ENCODE measurements around the gene RPL13A. TPM values are rescaled to one million over a fixed set of nuclear protein-coding genes. Genes with fewer than 3 reads are reported as not detected.

RPL13A gene
- total RNA-seq, 8 experiments from 2014 or later, result 2,225 to 4,117 (median 3,221) TPM

GRCh38 chr19:49491030-49491803, 3.8 kb downstream of the RPL13A start:
- peaks cover 13 to 17% of the 10 kb centered on the region in 2 donors for H3K4me1 ChIP-seq (replicated peaks in 1 of 2)
- H3K27ac ChIP-seq, result no peak overlapping the region
- H3K4me3 ChIP-seq, result no peak overlapping the region
- in situ Hi-C loops (cut with MboI; ENCODE audit: low pct_unique_long_range_greater_than_20kb in 2 of 9, low sequenced_read_pairs in 9 of 9, unreplicated experiment in 9 of 9), result no loop called here
- 96 to 100% (median 100%) methylated on average over 1 to 9 of the region's 17 CpGs; no CpG with 5 or more reads in 4 of the 10 experiments for WGBS, 10 experiments
- no peak for ATAC-seq (replicated peaks in 6 of 8)

GRCh38 chr19:49491804-49492572, 4.6 kb downstream of the RPL13A start:
- no peak overlapping the region for H3K27ac ChIP-seq
- no peak for ATAC-seq (replicated peaks in 6 of 8)
- in situ Hi-C loops (cut with MboI; ENCODE audit: low pct_unique_long_range_greater_than_20kb in 2 of 9, low sequenced_read_pairs in 9 of 9, unreplicated experiment in 9 of 9), result no loop called here
- no peak overlapping the region for H3K4me3 ChIP-seq
- 50 to 100% (median 86%) methylated on average over 1 to 5 of the region's 7 CpGs; no CpG with 5 or more reads in 1 of the 10 experiments for WGBS, 10 experiments
- H3K4me1 ChIP-seq (replicated peaks in 1 of 2), result peaks cover 13 to 16% of the 10 kb centered on the region in 2 donors

GRCh38 chr19:49492573-49493405, 5.4 kb downstream of the RPL13A start:
- in situ Hi-C loops (cut with MboI; ENCODE audit: low pct_unique_long_range_greater_than_20kb in 2 of 9, low sequenced_read_pairs in 9 of 9, unreplicated experiment in 9 of 9), result no loop called here
- 57 to 100% (median 88%) methylated on average over 1 to 11 of the region's 12 CpGs; no CpG with 5 or more reads in 2 of the 10 experiments for WGBS, 10 experiments
- ATAC-seq (replicated peaks in 6 of 8), result peak in 2 of 8 experiments; percentile 0 to 1
- no peak overlapping the region for H3K27ac ChIP-seq
- H3K4me1 ChIP-seq (replicated peaks in 1 of 2), result peaks cover 18 to 24% of the 10 kb centered on the region in 2 donors
- no peak overlapping the region for H3K4me3 ChIP-seq

GRCh38 chr19:49496574-49497008, 9.2 kb downstream of the RPL13A start:
- H3K27ac ChIP-seq, result peak overlapping the region; percentile 91 to 93
- ATAC-seq (replicated peaks in 6 of 8), result no peak
- 0 to 8% (median 0%) methylated on average over 1 to 10 of the region's 11 CpGs; no CpG with 5 or more reads in 1 of the 10 experiments for WGBS, 10 experiments
- in situ Hi-C loops (cut with MboI; ENCODE audit: low pct_unique_long_range_greater_than_20kb in 2 of 9, low sequenced_read_pairs in 9 of 9, unreplicated experiment in 9 of 9), result no loop called here
- H3K4me3 ChIP-seq, result peak overlapping the region; percentile 84 to 96 (median 92)
- H3K4me1 ChIP-seq (replicated peaks in 1 of 2), result peaks cover 15 to 20% of the 10 kb centered on the region in 2 donors

- peak overlapping the region; percentile 84 to 96 (median 92) for H3K4me3 ChIP-seq
- WGBS, 10 experiments, result 0 to 28% (median 19%) methylated on average over 1 to 20 of the region's 22 CpGs; no CpG with 5 or more reads in 4 of the 10 experiments
- H3K4me1 ChIP-seq (replicated peaks in 1 of 2), result peaks cover 15 to 20% of the 10 kb centered on the region in 2 donors
- peak overlapping the region; percentile 91 to 93 for H3K27ac ChIP-seq
- no peak for ATAC-seq (replicated peaks in 6 of 8)
- in situ Hi-C loops (cut with MboI; ENCODE audit: low pct_unique_long_range_greater_than_20kb in 2 of 9, low sequenced_read_pairs in 9 of 9, unreplicated experiment in 9 of 9), result no loop called here
These were observed 9.8 kb downstream of the RPL13A start for GRCh38 chr19:49497047-49497788.

- H3K27ac ChIP-seq, result no peak overlapping the region
- in situ Hi-C loops (cut with MboI; ENCODE audit: low pct_unique_long_range_greater_than_20kb in 2 of 9, low sequenced_read_pairs in 9 of 9, unreplicated experiment in 9 of 9), result no loop called here
- 80 to 92% (median 85%) methylated on average over 1 to 9 of the region's 12 CpGs; no CpG with 5 or more reads in 4 of the 10 experiments for WGBS, 10 experiments
- peaks cover 15 to 20% of the 10 kb centered on the region in 2 donors for H3K4me1 ChIP-seq (replicated peaks in 1 of 2)
- H3K4me3 ChIP-seq, result peak overlapping the region in 3 of 5 donors; percentile 86 to 94 (median 92)
- ATAC-seq (replicated peaks in 6 of 8), result no peak
These were observed 10.3 kb downstream of the RPL13A start for GRCh38 chr19:49497789-49498103.

GRCh38 chr19:49498475-49498874, 11.1 kb downstream of the RPL13A start:
- Histone ChIP-seq H3K4me1 (replicated peaks in 1 of 2) (peaks cover 15 to 23% of the 10 kb centered on the region in 2 donors), H3K4me3 (no peak overlapping the region), H3K27ac (no peak overlapping the region)
- WGBS, 10 experiments, result 63 to 100% (median 90%) methylated on average over 1 to 5 of the region's 7 CpGs; no CpG with 5 or more reads in 2 of the 10 experiments
- ATAC-seq (replicated peaks in 6 of 8), result no peak
- in situ Hi-C loops (cut with MboI; ENCODE audit: low pct_unique_long_range_greater_than_20kb in 2 of 9, low sequenced_read_pairs in 9 of 9, unreplicated experiment in 9 of 9), result no loop called here

GRCh38 chr19:49499030-49499670, 11.7 kb downstream of the RPL13A start:
- ATAC-seq (replicated peaks in 6 of 8), result no peak
- in situ Hi-C loops (cut with MboI; ENCODE audit: low pct_unique_long_range_greater_than_20kb in 2 of 9, low sequenced_read_pairs in 9 of 9, unreplicated experiment in 9 of 9), result no loop called here
- H3K27ac ChIP-seq, result no peak overlapping the region
- H3K4me1 ChIP-seq (replicated peaks in 1 of 2), result peaks cover 15 to 25% of the 10 kb centered on the region in 2 donors
- H3K4me3 ChIP-seq, result no peak overlapping the region
- WGBS, 10 experiments, result 87 to 88% methylated on average over 2 to 3 of the region's 19 CpGs; no CpG with 5 or more reads in 8 of the 10 experiments

GRCh38 chr19:49502866-49503581, 15.6 kb downstream of the RPL13A start:
- peak; percentile 42 to 70 (median 62) for ATAC-seq (replicated peaks in 6 of 8)
- H3K4me1 ChIP-seq (replicated peaks in 1 of 2), result peaks cover 8 to 10% of the 10 kb centered on the region in 2 donors
- 0 to 79% (median 37%) methylated on average over 1 to 7 of the region's 14 CpGs for WGBS, 10 experiments
- H3K27ac ChIP-seq, result no peak overlapping the region
- H3K4me3 ChIP-seq, result no peak overlapping the region
- in situ Hi-C loops (cut with MboI; ENCODE audit: low pct_unique_long_range_greater_than_20kb in 2 of 9, low sequenced_read_pairs in 9 of 9, unreplicated experiment in 9 of 9), result no loop called here

- no peak overlapping the region for H3K27ac ChIP-seq
- in situ Hi-C loops (cut with MboI; ENCODE audit: low pct_unique_long_range_greater_than_20kb in 2 of 9, low sequenced_read_pairs in 9 of 9, unreplicated experiment in 9 of 9), result no loop called here
- 50 to 100% (median 80%) methylated on average over 1 to 8 of the region's 9 CpGs; no CpG with 5 or more reads in 4 of the 10 experiments for WGBS, 10 experiments
- H3K4me3 ChIP-seq, result no peak overlapping the region
- no peak for ATAC-seq (replicated peaks in 6 of 8)
- H3K4me1 ChIP-seq (replicated peaks in 1 of 2), result peaks cover 2 to 5% of the 10 kb centered on the region in 2 donors
These were observed 16.2 kb downstream of the RPL13A start for GRCh38 chr19:49503582-49503962.

GRCh38 chr19:49506575-49507105, 19.2 kb downstream of the RPL13A start:
- peaks cover 0 to 7% of the 10 kb centered on the region in 2 donors for H3K4me1 ChIP-seq (replicated peaks in 1 of 2)
- H3K4me3 ChIP-seq, result no peak overlapping the region
- H3K27ac ChIP-seq, result no peak overlapping the region
- in situ Hi-C loops (cut with MboI; ENCODE audit: low pct_unique_long_range_greater_than_20kb in 2 of 9, low sequenced_read_pairs in 9 of 9, unreplicated experiment in 9 of 9), result no loop called here
- WGBS, 10 experiments, result 10 to 33% (median 18%) methylated on average over 3 to 5 of the region's 8 CpGs; no CpG with 5 or more reads in 4 of the 10 experiments
- ATAC-seq (replicated peaks in 6 of 8), result peak in 6 of 8 experiments; percentile 17 to 56 (median 34)

All from motor neuron (in vitro differentiated cells).